ENCODE measurements around the gene ZNF764. TPM values are rescaled to one million over a fixed set of nuclear protein-coding genes. Genes with fewer than 3 reads are reported as not detected.

Gene ZNF764
- total and polyA plus RNA-seq, 9 of the 15 experiments (the other 6 are each of a cell fraction or from before 2014, with no cell fraction given): 0.69 to 10.1 (median 4.1) TPM

DNA sequence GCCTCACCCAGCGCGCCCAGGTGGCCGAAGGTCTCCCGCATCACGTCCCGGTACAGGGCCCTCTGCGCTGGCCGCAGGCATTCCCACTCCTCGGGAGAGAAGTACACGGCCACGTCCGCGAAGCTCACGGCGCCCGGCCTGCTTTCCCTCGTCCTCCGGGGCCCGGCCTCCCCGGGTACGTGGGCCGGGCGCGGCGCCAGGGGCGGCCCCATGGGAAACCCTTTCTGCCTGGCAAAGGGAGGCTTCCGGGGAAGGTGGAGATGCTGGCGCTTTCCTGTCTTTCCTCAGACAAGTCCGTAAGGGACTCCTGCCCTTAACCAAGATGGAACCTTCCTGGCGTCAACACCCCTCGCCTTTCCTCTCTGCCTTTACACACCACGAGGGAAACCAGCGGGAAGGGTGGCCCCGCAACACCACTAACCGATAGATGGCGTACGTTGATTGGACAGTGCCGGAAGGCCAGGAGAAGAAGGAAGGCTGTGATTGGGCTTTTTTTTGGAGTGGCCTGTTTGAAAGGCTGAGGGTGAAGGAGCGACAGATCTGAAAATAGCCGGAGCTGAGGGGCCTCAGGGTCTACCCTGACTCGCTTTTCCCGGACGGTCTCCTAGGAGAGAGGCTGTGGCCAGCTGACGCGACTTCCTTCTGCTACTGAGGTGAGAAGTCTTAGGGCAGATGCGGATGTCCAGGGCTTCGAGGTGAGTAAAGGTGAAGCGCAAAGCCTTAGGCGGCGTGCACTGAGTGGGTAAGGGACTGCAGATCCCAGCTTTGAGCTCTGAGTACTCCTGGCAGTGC lies 27.4 kb upstream of the ZNF764 start, which contains the start of gene ZNF785 (continued):
- TF ChIP-seq, protein P1, sequence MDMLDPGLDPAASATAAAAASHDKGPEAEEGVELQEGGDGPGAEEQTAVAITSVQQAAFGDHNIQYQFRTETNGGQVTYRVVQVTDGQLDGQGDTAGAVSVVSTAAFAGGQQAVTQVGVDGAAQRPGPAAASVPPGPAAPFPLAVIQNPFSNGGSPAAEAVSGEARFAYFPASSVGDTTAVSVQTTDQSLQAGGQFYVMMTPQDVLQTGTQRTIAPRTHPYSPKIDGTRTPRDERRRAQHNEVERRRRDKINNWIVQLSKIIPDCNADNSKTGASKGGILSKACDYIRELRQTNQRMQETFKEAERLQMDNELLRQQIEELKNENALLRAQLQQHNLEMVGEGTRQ (CRISPR knock-in tag; IDR thresholded peaks at IDR 0.05): peak; percentile 20; the same call in 1 of the 2 replicates
- TF ChIP-seq, protein P2, sequence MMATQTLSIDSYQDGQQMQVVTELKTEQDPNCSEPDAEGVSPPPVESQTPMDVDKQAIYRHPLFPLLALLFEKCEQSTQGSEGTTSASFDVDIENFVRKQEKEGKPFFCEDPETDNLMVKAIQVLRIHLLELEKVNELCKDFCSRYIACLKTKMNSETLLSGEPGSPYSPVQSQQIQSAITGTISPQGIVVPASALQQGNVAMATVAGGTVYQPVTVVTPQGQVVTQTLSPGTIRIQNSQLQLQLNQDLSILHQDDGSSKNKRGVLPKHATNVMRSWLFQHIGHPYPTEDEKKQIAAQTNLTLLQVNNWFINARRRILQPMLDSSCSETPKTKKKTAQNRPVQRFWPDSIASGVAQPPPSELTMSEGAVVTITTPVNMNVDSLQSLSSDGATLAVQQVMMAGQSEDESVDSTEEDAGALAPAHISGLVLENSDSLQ (IDR thresholded peaks at IDR 0.05): peak; percentile 83
- TF ChIP-seq CBFA2T2 (conservative IDR thresholded peaks at IDR 0.05): no peak
- TF ChIP-seq SIN3A (IDR thresholded peaks at IDR 0.05; ENCODE audit: borderline replicate concordance in 2 of 2, control insufficient read depth in 1 of 2, low read depth in 2 of 2, low read length in 2 of 2): peak; percentile 68 to 77; a peak in 2 of 4 replicates
- TF ChIP-seq, protein P3, sequence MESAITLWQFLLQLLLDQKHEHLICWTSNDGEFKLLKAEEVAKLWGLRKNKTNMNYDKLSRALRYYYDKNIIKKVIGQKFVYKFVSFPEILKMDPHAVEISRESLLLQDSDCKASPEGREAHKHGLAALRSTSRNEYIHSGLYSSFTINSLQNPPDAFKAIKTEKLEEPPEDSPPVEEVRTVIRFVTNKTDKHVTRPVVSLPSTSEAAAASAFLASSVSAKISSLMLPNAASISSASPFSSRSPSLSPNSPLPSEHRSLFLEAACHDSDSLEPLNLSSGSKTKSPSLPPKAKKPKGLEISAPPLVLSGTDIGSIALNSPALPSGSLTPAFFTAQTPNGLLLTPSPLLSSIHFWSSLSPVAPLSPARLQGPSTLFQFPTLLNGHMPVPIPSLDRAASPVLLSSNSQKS (CRISPR knock-in tag; IDR thresholded peaks at IDR 0.05): no peak
- TF ChIP-seq SMAD1 (IDR thresholded peaks at IDR 0.05; ENCODE audit: low read depth, low read length, partially characterized antibody): no peak
- no peak for TF ChIP-seq BDP1 (IDR thresholded peaks at IDR 0.05; ENCODE audit: insufficient read depth, insufficient read length)
- TF ChIP-seq ZBTB17 (CRISPR knock-in tag; IDR thresholded peaks at IDR 0.05): no peak
- no peak for TF ChIP-seq NCOA4 (IDR thresholded peaks at IDR 0.05; ENCODE audit: partially characterized antibody)
- TF ChIP-seq, protein P4, sequence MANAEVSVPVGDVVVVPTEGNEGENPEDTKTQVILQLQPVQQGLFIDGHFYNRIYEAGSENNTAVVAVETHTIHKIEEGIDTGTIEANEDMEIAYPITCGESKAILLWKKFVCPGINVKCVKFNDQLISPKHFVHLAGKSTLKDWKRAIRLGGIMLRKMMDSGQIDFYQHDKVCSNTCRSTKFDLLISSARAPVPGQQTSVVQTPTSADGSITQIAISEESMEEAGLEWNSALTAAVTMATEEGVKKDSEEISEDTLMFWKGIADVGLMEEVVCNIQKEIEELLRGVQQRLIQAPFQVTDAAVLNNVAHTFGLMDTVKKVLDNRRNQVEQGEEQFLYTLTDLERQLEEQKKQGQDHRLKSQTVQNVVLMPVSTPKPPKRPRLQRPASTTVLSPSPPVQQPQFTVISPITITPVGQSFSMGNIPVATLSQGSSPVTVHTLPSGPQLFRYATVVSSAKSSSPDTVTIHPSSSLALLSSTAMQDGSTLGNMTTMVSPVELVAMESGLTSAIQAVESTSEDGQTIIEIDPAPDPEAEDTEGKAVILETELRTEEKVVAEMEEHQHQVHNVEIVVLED (CRISPR knock-in tag; IDR thresholded peaks at IDR 0.05): 0 out of 2 replicates have a peak, but pooled peaks have one; percentile 64
- no peak for TF ChIP-seq POU5F1 (IDR thresholded peaks at IDR 0.05; ENCODE audit: borderline replicate concordance, low read depth, low read length, partially characterized antibody)
- TF ChIP-seq POLR3A (IDR thresholded peaks at IDR 0.05; ENCODE audit: borderline replicate concordance, extremely low read depth, insufficient read depth, insufficient read length): no peak
- TF ChIP-seq, protein P5, sequence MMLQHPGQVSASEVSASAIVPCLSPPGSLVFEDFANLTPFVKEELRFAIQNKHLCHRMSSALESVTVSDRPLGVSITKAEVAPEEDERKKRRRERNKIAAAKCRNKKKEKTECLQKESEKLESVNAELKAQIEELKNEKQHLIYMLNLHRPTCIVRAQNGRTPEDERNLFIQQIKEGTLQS (IDR thresholded peaks at IDR 0.05): peak; percentile 49; the same call in 1 of the 2 replicates
- TF ChIP-seq, protein P5 (CRISPR knock-in tag; conservative IDR thresholded peaks at IDR 0.05): peak; percentile 93
- peak; percentile 66 for TF ChIP-seq MEF2D (tag; conservative IDR thresholded peaks at IDR 0.05; ENCODE audit: low read depth)
- TF ChIP-seq, protein P6, sequence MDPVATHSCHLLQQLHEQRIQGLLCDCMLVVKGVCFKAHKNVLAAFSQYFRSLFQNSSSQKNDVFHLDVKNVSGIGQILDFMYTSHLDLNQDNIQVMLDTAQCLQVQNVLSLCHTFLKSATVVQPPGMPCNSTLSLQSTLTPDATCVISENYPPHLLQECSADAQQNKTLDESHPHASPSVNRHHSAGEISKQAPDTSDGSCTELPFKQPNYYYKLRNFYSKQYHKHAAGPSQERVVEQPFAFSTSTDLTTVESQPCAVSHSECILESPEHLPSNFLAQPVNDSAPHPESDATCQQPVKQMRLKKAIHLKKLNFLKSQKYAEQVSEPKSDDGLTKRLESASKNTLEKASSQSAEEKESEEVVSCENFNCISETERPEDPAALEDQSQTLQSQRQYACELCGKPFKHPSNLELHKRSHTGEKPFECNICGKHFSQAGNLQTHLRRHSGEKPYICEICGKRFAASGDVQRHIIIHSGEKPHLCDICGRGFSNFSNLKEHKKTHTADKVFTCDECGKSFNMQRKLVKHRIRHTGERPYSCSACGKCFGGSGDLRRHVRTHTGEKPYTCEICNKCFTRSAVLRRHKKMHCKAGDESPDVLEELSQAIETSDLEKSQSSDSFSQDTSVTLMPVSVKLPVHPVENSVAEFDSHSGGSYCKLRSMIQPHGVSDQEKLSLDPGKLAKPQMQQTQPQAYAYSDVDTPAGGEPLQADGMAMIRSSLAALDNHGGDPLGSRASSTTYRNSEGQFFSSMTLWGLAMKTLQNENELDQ (CRISPR knock-in tag; IDR thresholded peaks at IDR 0.05; ENCODE audit: borderline replicate concordance): peak; percentile 85; the same call in 1 of the 2 replicates
- peak; percentile 57; the same call in 1 of the 2 replicates for TF ChIP-seq SNIP1 (IDR thresholded peaks at IDR 0.05; ENCODE audit: low read depth)
- no peak for TF ChIP-seq ADNP (tag; IDR thresholded peaks at IDR 0.05)

Data from K562 (cell line).